Heart left ventricle (tissue), 13 donors: ENCODE measurements around the gene SLC30A3.

Experiments
- POLR2A ChIP-seq, 2 donors: fragments of 450-650 bp; IDR thresholded peaks; one replicate each; pipeline ENCODE4 v1.6.1; 2017; ENCODE audit warnings: antibody characterized with exemption in 2 of 2, mild to moderate bottlenecking in 2 of 2, moderate library complexity in 2 of 2
- TF ChIP-seq, protein P1 (sequence below), 12 donors: fragments of 200-600 bp; sonication (generic) in 4 of 12; IDR thresholded peaks; one replicate each; pipeline versions ENCODE4 v1.5.0 to v1.8.0; 2018 to 2022; ENCODE audit warnings: antibody characterized with exemption in 12 of 12, mild to moderate bottlenecking in 5 of 12
- donor health status: ischemic (EF 13 %, LVEDD 7.1; RV severe dilation, severe dysfunction).
- donor health status: DM: no; HTN: yes; CAD: no.
- donor health status: DM: no; HTN: no; CAD: no.
- donor health status: ischemic (EF 25% LVEDD 6.9; RV normal size, moderate dysfunction).
- donor health status: ischemic (EF 25% LVEDD 5.7; RV mildly dilated, moderate dysfunction).
- donor health status: ischemic (EF 35%, LVEDD 5.7; RV mildly dilated, moderate dysfunction).
- donor health status: nonischemic (EF 11% LVEDD 7.7; RV severe dilation, severe dysfunction).
- donor health status: DM: yes; HTN: yes; CAD: no.
- donor health status: PGD.
- donor health status: ischemic (EF 29% LVEDD 5.4; RV normal size, mild dysfunction).
- donor health status: nonischemic (EF 23%, LVEDD 6.1; RV moderate dilation, normal function).

DNA sequence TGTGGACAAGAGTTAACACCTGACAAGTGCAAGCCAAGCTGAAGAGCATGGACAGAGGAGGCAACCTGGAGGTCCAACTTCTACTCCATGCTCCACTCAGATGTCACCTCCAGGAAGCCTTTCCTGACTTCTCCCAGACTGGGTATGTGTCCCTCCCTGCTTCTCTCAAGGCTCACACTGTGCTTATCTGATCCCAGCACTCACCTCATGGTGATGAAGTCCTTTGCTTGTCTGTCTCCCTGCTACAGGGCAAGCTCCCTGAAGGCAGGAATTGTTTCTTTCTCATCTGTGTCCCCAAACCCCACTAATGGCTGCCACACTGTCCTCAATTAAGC lies 2.7 kb upstream of the SLC30A3 start:
- TF ChIP-seq, protein P1, sequence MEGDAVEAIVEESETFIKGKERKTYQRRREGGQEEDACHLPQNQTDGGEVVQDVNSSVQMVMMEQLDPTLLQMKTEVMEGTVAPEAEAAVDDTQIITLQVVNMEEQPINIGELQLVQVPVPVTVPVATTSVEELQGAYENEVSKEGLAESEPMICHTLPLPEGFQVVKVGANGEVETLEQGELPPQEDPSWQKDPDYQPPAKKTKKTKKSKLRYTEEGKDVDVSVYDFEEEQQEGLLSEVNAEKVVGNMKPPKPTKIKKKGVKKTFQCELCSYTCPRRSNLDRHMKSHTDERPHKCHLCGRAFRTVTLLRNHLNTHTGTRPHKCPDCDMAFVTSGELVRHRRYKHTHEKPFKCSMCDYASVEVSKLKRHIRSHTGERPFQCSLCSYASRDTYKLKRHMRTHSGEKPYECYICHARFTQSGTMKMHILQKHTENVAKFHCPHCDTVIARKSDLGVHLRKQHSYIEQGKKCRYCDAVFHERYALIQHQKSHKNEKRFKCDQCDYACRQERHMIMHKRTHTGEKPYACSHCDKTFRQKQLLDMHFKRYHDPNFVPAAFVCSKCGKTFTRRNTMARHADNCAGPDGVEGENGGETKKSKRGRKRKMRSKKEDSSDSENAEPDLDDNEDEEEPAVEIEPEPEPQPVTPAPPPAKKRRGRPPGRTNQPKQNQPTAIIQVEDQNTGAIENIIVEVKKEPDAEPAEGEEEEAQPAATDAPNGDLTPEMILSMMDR (IDR thresholded peaks at IDR 0.05): no peak
- TF ChIP-seq POLR2A (IDR thresholded peaks at IDR 0.05): no peak
